ENCODE results near the gene FPGT.
"Not testable (repeated sequence)": the region's sequence is repeated elsewhere in the genome, so short reads cannot be mapped to it uniquely, and the experiment has no call there.

FPGT gene

DNA sequence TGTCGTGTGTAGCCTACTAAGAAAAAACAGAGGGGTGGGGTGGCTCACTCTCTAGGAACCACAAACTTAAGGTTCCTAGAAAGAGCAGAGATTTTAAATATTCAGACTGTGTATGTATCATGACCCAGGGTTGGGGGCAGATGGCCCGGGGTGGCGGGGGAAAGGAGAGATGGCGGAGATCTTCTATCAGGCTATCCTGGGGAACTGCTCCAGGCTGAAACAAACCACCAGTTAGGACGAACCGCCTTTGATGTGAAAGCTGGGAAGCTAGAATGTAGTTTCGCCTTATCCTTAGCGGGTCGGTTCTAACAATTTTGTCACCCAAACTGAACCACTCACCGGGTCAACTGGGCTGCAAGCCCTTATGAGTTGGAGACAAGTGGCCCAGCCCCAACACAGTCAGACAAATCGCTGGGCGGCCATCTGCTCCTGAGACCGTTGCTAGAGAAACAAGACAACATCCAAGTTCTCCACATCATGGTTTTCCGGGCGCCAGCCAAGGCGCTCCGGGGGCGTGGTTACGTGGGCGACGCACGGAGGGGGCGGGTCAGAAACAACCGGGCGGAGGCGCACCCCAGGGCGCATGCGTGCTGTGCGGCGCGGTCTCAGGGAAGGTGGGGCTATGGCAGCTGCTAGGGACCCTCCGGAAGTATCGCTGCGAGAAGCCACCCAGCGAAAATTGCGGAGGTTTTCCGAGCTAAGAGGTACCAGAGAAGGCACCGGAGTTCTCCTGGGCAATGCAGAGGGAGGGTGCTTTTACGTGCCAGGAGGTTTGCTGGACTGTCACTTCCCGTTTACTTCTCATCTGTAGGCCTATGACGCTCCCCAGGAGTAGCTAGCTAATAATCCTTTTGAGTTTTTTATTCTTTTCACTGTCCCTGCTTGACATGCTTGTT is at the start of gene FPGT, which contains the start of gene LRRIQ3:
FPGT (plus strand) TSS at position 586 of the 896 bp plus-strand sequence; CDS start at position 623, 37 bp downstream.
LRRIQ3 (minus strand) TSS at position 520 of the 896 bp plus-strand sequence. CDS start 14,492 bp downstream, outside the sequence.
- DNase-seq (ENCODE audit: low read depth): peak; percentile 94

DNA sequence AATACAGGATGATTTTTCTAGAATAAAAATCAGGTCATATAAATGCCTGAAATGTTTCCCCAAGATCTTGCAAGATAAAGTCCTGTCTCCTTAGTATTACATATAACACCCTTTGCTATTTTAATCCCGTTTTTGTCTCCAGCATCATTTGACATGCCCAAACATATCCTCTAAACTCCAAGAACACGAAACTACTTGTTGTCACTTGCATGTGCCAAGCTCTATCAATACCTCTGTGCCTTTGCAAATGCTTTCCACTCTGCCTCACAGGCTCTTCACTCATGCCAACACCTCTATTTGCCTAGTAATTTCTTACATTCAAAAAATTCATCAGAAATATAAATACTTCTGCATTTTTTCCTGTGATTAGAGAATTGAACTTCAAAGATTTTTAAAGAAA is 38.0 kb upstream of the FPGT start:
- DNase-seq (ENCODE audit: low read depth): no peak

DNA sequence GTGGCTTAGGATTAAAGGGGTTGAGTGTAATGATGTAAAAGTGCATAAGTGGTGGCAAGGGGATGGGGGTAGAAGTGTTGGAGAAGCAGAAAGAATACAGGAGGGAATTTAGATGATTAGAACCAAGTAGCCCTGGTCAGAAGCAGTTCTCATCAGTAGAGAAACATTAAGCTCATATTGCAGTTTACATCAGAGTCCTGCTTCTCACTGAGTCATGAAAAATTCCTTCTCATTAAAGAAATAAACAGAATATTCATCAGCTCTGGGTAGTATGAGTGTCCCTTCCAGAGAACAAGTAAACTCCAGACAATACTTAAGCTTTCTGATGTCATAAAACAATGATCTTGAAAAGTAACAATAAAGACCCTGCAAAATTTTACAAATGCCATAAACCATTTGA is 36.5 kb upstream of the FPGT start:
- DNase-seq (ENCODE audit: low read depth): peak; percentile 48

DNA sequence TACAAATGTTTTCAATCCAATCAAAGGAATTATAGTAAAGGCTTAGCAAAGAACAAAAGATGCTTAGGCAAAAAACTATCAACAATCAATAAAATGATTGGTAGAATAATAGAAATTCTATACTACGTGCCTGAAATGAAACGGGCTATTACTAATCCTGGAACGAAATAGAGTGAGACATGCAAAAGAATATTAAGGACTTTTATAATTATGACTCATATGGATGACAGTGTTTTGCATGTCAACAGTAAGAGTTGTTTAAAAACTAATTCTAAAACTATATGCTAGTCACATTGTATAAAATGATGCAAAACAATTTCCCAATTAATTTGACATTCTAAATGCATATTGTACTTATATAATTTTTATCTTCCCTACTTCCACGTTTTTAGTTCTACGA is 35.7 kb upstream of the FPGT start:
- DNase-seq (ENCODE audit: low read depth): peak; percentile 2

DNA sequence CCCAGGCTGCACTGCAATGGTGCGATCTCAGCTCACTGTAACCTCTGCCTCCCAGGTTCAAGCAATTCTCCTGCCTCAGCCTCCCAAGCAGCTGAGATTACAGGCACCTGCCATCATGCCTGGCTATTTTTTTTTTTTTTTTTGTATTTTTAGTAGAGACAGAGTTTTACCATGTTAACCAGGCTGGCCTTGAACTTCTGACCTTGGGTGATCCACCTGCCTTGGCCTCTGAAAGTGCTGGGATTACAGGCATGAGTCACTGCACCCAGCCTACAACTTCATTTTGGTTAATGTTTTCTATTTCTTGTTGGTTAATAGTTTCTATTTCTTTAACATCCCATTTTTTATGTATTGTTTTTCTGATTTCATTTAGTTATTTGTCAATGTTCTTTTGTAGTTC is 23.6 kb upstream of the FPGT start:
- not testable (repeated sequence) for DNase-seq (ENCODE audit: low read depth)

DNA sequence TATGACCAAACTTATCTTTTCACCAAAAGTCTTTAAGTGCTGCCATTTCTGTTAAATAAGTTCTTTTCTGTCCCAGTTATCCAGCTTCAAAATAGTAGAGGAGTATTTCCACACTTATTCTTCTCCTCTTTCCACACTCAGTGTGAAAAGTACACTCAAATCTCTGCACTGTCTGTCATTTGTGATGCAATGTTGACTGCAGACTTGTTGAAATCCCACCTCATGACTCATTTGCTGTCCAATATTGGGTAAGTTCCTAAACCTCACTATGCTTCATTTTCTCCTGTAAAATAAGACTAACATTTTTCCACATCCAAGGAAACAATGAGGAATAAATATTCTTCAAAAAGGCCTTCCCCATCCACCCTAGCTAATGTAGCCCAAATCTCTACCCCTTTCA is 17.6 kb upstream of the FPGT start:
- peak; percentile 53 for DNase-seq (ENCODE audit: low read depth)

DNA sequence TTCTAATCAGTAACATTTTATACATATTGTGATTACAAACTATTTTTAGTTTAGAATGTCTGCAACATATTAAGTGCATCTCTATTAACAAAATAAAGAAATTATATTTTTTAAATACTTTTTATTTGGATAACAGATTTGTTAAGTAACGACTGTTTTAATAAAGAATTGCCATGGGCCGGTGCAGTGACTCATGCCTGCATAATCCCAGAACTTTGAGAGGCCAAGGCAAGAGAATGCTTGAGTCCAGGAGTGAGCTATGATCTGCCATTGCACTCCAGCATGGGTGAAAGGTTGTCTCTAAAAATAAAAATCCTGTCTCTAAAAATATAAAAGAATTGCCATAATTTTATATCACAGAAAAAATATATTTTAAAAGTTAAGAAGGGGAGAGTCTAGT is 4.1 kb upstream of the FPGT start:
- DNase-seq (ENCODE audit: low read depth): peak; percentile 44

DNA sequence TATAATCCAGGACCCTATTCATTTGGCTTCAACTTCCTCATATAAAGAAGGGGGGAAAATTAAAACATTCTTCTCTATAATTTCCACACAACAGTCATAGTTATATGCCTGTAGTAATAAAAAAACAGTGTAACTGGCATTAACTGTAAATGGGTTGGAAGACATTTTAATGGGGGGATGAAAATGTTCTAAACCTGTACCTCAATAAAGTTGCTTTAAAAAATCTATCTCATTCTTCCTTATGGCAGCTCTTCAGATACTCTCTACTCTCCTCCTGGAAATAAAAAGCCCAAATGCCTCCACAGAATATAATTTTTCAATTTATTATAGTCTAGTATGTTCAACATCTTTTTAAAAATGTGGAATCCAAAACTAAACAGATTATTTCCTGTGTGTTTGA is 2.7 kb upstream of the FPGT start:
- DNase-seq (ENCODE audit: low read depth): no peak

DNA sequence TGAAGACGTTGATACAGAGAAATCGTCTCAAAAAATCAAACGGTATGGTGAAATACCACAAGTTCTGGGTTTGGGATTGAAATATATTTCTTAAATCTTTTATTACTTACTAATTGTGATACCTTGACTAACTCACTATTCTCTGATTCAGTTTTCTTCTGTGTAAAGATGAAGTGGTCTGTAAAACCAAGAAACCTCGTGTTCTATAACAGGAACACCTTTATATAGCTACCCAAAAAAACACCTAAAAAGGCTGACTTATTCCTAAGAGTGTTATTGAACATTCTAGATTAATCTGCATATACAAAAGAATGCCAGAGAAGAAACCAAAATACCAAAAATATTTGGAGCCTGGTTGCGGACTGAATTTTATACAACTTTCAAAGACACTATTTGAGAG is 787 bp upstream of the FPGT start:
- DNase-seq (ENCODE audit: low read depth): no peak

DNA sequence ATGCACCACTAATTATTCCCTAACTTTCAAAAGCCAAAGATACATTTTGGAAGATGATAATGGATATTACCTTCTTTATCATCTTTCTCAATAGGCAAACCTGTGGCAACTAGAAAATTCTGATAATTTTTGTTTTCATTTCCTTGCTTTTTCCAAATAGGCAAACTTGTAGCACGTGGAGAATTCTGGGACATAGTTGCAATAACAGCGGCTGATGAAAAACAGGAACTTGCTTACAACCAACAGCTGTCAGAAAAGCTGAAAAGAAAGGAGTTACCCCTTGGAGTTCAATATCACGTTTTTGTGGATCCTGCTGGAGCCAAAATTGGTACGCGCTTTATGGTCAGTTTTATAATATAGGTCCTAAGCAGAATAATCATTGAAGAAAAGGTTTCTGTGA is 1.5 kb downstream of the FPGT start:
- no peak for DNase-seq (ENCODE audit: low read depth)

DNA sequence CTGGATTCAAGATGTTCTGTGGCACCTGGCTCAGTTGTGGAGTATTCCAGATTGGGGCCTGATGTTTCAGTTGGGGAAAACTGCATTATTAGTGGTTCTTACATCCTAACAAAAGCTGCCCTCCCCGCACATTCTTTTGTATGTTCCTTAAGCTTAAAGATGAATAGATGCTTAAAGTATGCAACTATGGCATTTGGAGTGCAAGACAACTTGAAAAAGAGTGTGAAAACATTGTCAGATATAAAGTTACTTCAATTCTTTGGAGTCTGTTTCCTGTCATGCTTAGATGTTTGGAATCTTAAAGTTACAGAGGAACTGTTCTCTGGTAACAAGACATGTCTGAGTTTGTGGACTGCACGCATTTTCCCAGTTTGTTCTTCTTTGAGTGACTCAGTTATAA is 7.2 kb downstream of the FPGT start:
- DNase-seq (ENCODE audit: low read depth): no peak

DNA sequence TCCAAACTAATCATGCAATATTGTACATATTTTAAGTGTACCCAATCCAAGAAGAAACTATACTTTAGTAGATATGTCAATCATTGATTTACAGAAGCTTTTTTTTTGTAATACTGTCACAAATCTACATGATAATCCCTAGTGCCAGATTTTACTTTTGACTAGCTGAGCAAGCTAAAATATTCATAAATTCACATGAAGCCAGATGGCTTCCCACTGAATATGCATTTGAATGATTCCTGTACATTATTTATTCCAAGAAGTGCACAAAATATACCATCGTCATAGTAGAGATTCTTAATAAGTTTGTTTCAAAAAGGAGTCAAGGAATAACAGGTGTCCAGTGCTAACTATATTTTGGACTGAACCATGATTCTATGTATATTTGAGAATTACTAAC is 17.2 kb downstream of the FPGT start:
- no peak for DNase-seq (ENCODE audit: low read depth)

DNA sequence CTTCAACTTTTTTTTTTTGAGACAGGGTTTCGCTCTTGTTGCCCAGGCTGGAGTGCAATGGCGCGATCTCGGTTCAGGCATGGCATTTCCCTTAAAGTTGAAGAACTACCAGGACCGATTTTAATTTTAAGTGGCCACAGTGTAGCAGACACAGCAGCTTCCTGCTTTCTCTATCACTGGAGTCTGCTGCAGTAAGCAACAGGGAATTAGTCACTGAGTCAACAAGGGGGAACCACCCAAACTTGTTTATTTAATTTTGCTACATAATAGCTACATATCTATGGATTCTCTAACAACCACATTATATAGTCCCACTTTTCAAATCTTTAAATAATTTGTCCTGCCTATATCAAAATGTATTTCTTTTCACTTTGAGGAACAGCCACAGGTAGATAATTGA is 24.7 kb downstream of the FPGT start:
- DNase-seq (ENCODE audit: low read depth): no peak

DNA sequence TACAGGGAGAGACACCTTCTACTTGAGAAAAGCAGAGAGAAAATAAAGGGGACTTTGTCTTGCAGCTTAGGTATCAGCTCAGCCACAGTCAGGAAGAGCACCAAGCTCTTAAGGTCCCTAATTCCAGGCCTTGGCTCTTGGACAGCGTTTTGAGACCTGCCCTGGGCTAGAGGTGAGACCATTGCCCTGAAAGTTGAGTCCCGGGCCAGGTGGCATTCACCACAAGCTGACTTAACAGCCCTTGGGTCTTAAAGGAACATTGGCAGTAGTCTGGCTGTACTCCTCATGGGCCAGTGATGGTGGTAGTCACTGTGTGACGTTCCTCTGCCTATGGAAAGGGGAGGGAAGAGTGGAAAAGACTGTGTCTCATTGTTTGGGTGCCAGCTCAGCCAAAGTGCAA is 25.4 kb downstream of the FPGT start:
- no peak for DNase-seq (ENCODE audit: low read depth)

DNA sequence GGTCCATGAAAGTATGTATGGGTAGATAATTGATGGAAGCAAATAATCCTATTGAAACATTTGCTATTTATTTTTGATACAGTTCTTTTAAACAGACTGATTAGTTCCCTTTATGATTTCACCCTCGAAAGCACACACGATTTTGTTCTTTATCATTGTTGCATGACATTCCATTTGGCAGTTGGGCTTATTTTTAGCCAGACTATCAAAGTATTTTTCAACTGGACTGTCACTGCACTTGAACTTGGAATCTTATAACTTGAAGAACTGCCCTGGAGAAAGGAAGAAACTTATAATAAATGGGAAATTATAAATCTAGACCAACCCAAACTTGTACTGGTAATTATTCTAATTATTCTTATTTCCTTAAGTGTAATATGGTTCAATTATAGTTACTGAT is 37.1 kb downstream of the FPGT start, which contains the start of gene TNNI3K:
TNNI3K (plus strand) TSS at position 235 of the 400 bp plus-strand sequence; CDS start at position 300, 65 bp downstream.
- no peak for DNase-seq (ENCODE audit: low read depth)

DNA sequence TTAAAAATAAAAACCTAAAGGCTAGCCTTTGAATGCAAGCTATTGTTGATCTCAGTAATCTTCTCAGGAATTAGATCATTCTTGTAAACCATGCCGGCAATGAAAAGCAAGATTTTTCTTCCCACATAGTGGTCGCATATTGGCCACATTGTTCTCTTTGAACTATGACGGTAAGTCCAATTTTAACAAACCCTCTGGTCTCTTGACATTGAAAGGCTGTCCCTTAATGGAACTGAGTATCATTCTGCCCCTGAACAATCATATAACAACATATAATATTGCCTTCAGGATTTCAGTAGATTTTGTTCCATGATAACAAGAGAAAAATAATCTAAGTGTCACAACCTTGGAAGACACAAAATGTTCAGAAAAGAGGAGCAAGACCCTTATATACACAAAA is 38.4 kb downstream of the FPGT start:
- no peak for DNase-seq (ENCODE audit: low read depth)

DNA sequence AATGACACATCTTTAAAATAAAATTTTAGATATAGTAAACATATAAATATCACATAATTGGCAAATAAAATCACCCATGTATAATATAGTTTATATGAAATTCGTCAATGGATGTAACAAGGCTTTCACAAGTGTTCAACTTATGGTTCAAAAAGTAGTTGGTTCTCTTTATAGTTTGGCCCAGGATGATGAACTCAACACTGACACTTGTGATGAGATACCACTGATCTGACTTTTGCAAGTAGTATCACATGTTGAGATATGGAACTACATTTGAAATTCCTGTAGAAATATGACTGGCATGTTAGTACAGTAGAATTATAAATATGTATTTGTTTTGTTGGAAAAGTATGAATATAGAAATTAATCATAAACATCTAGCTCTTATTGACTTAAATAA is 39.0 kb downstream of the FPGT start:
- DNase-seq (ENCODE audit: low read depth): no peak

DNA sequence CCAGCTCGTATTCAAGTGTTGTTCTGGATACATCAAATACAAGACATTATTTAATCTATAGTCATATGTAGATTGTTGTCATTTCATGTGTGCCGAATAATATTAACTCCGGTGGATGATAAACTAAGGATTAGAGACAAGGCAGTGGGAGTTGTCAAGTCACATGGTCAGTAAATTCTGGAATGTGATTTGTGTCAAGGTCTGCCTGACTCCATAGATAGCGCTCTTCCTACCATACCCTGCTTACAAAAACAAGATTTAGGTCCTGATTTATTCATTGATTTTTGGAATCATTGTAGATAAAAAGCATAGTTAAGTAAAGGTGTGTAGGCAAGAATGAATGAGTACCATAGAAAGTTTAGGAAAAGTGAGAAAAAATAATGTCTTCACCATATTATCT is 39.7 kb downstream of the FPGT start:
- DNase-seq (ENCODE audit: low read depth): no peak

DNA sequence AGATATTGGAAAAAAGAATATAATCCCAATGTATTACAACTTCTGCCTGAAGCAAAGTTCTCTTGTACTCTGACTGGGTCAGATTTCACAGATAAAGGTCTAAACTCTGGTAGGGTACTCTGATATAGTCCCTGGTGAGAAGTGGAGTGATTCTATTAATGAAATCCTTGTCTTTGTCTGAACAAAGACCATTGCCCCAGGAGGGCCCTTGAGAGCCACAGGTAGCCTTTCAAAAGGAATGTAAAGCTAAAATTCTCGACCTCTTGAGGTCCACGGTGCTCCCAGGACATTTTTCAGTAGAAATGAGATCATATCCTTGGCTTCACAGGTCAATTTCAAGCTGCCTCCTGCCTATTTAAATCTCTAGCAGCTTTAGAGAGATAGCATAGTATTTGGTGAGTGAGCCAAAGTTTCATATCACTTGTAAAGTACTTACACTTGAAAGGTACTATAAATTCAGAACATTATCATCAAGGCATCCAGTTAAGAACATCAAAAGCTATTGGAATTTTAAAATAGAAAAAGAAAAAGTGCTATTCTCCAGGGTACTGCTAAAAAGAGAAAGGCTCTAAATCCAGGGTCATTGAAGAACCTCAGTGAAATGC is 47.2 kb downstream of the FPGT start:
- DNase-seq (ENCODE audit: low read depth): no peak

DNA sequence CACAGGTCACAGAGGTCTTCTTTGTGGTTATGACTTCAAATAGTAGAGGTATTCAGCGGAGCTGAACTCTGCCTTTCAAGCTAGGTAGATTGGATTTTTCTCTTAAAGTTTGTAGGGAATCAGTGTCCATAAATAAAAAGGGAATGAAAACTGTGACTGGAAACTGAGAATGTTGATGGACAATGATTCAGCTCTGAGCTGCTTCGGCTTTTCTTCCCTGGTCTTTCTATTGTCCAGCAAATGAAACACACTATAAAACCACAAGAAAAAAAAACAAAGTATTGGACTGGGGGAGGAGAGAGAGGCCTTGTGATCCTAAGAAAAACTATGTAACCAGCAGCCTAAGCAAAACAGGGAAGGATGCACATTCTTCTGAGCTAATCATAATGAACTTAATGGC is 48.3 kb downstream of the FPGT start:
- no peak for DNase-seq (ENCODE audit: low read depth)

DNA sequence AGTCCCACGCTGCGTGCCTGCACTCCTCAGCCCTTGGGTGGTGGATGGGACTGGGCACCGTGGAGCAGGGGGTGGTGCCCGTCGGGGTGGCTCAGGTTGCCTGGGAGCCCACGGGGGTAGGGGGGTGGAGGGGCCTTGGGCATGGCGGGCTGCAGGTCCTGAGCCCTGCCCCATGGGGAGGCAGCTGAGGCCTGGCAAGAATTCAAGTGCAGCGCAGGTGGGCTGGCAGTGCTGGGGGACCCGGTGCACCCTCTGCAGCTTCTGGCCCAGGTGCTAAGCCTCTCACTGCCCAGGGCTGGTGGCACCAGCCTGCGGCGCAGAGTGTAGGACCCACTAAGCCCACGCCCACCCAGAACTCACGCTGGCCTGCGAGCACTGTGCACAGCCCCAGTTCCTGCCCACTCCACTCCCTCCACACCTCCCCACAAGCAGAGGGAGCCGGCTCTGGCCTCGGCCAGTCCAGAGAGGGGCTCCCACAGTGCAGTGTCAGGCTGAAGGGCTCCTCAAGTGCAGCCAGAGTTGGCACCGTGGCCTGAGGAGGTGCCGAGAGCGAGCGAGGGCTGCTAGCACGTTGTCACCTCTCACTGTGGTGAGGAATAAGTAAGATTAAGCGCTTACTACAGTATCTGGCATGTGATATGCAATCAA is 50.0 kb downstream of the FPGT start:
- no peak for DNase-seq (ENCODE audit: low read depth)

DNA sequence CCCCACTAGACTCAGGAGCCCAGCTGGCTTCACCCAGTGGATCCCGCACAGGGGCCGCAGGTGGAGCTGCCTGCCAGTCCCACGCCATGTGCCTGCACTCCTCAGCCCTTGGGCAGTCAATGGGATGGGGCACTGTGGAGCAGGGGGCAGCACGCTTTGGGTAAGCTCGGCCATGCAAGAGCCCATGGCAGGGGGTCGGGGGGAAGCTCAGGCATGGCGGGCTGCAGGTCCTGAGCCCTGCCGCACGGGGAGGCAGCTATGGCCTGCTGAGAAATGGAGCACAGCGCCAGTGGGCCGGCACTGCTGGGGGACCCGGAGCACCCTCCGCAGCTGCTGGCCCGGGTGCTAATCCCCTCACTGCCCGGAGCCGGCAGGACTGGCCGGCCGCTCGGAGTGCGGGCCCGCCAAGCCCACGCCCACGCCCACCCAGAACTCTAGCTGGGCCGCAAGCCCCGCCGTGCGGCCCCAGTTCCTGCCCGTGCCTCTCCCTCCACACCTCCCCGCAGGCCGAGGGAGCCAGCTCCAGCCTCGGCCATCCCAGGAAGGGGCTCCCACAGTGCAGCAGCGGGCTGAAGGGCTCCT is 55.3 kb downstream of the FPGT start:
- DNase-seq (ENCODE audit: low read depth): not testable (repeated sequence)

All from fibroblast of gingiva (primary cell).